Esophagus squamous epithelium (tissue), 4 donors: ENCODE data around the gene ZFP64.

ENCODE experiments used
- CTCF ChIP-seq, 6 experiments: fragments of 450-650 bp in 4 of 6; fragments of 200-600 bp in 2 of 6; sonication (generic) in 2 of 6; IDR thresholded peaks; one replicate each; pipeline ENCODE4 v1.5.1; 2016 to 2019; ENCODE audit warnings: antibody characterized with exemption in 6 of 6, mild to moderate bottlenecking in 4 of 6, moderate library complexity in 4 of 6
- POLR2A ChIP-seq, 4 donors: fragments of 450-650 bp; IDR thresholded peaks; one replicate each; pipeline ENCODE4 v1.6.1; 2017; ENCODE audit warnings: antibody characterized with exemption in 4 of 4, mild to moderate bottlenecking in 4 of 4, moderate library complexity in 3 of 4

- TF ChIP-seq CTCF (IDR thresholded peaks at IDR 0.05) (no peak), POLR2A (IDR thresholded peaks at IDR 0.05) (no peak)
Measured at GRCh38 chr20:52180180-52180840, 11.3 kb downstream of the ZFP64 start.
